GM18526 (cell line): Measurements from ENCODE around the gene AHDC1.

ENCODE experiments used
- POLR2A ChIP-seq: IDR thresholded peaks from 3 replicates; pipeline ENCODE4 v1.6.1; 2011; ENCODE audit not compliant: insufficient read length; ENCODE audit errors: extremely low read depth

Gene AHDC1

GRCh38 chr1:27549807-27550408, 54.0 kb downstream of the AHDC1 start:
- TF ChIP-seq POLR2A: no peak

GRCh38 chr1:27548858-27549719, 54.9 kb downstream of the AHDC1 start:
- no peak for TF ChIP-seq POLR2A

GRCh38 chr1:27548136-27548853, 55.6 kb downstream of the AHDC1 start:
- TF ChIP-seq POLR2A: no peak

- TF ChIP-seq POLR2A: no peak
Observed at GRCh38 chr1:27547220-27548116, 56.5 kb downstream of the AHDC1 start.

GRCh38 chr1:27545876-27546275, 58.1 kb downstream of the AHDC1 start:
- TF ChIP-seq POLR2A: no peak

- no peak for TF ChIP-seq POLR2A
Observed at GRCh38 chr1:27545271-27545670, 58.7 kb downstream of the AHDC1 start.

GRCh38 chr1:27544834-27545233, 59.1 kb downstream of the AHDC1 start:
- TF ChIP-seq POLR2A: no peak

- no peak for TF ChIP-seq POLR2A
Observed at GRCh38 chr1:27543284-27543683, 60.7 kb downstream of the AHDC1 start.

GRCh38 chr1:27542463-27543273, 61.3 kb downstream of the AHDC1 start:
- no peak for TF ChIP-seq POLR2A

- TF ChIP-seq POLR2A: no peak
Observed at GRCh38 chr1:27539901-27540861, 63.8 kb downstream of the AHDC1 start.

GRCh38 chr1:27538793-27539192, 65.2 kb downstream of the AHDC1 start:
- no peak for TF ChIP-seq POLR2A

- TF ChIP-seq POLR2A: no peak
Observed at GRCh38 chr1:27536767-27537166, 67.2 kb downstream of the AHDC1 start.
